Loucy (cell line): ENCODE measurements around the gene HOXC12.

Source experiments
- H2AFZ ChIP-seq: fragments of 200-600 bp; sonication (generic); 2 replicates; pipeline ENCODE4 v1.6.0; 2016; ENCODE audit warnings: antibody characterized with exemption, mild to moderate bottlenecking, low read length, moderate library complexity
- H3F3A ChIP-seq: fragments of 200-600 bp; 2 replicates; pipeline ENCODE4 v1.6.0; 2016; ENCODE audit warnings: antibody characterized with exemption, low read depth, mild to moderate bottlenecking
- H3K27me3 ChIP-seq: fragments of 200-600 bp; sonication (generic); 2 replicates; pipeline ENCODE4 v1.6.1; 2014; ENCODE audit warnings: low read length, mild to moderate bottlenecking; ENCODE audit not compliant: insufficient read depth, poor library complexity, severe bottlenecking
- H3K36me3 ChIP-seq: fragments of 200-600 bp; sonication (generic); 2 replicates; pipeline ENCODE4 v1.6.1; 2016; ENCODE audit warnings: low read length; ENCODE audit not compliant: insufficient read depth
- H3K4me1 ChIP-seq: fragments of 200-600 bp; sonication (generic); 2 replicates; pipeline ENCODE4 v1.5.1; 2014; ENCODE audit warnings: low read length, mild to moderate bottlenecking; ENCODE audit not compliant: insufficient read depth, poor library complexity, severe bottlenecking
- H3K4me2 ChIP-seq: fragments of 200-600 bp; sonication (generic); 2 replicates; pipeline ENCODE4 v1.6.0; 2014; ENCODE audit warnings: antibody characterized with exemption, low read length, low read depth, mild to moderate bottlenecking; ENCODE audit not compliant: poor library complexity, severe bottlenecking
- H3K4me3 ChIP-seq: fragments of 200-600 bp; sonication (generic); 2 replicates; pipeline ENCODE4 v1.5.1; 2014; ENCODE audit warnings: low read length, mild to moderate bottlenecking, mixed read lengths; ENCODE audit not compliant: poor library complexity, severe bottlenecking
- H3K79me2 ChIP-seq: fragments of 200-600 bp; sonication (generic); 2 replicates; pipeline ENCODE4 v1.6.1; 2014; ENCODE audit warnings: low read length; ENCODE audit not compliant: insufficient read depth
- H3K9ac ChIP-seq: fragments of 200-600 bp; sonication (generic); 2 replicates; pipeline ENCODE4 v1.6.0; 2014; ENCODE audit warnings: mild to moderate bottlenecking, low read depth, low read length, moderate library complexity; ENCODE audit not compliant: poor library complexity, severe bottlenecking
- H3K9me2 ChIP-seq: fragments of 200-600 bp; sonication (generic); replicated peaks from 2 replicates; pipeline ENCODE4 v1.6.1; 2016; ENCODE audit warnings: low read depth, low read length, mixed read lengths
- H3K9me3 ChIP-seq: fragments of 200-600 bp; sonication (generic); 2 replicates; pipeline ENCODE4 v1.6.1; 2014; ENCODE audit warnings: mild to moderate bottlenecking, antibody characterized with exemption, low read length, low read depth; ENCODE audit not compliant: insufficient read depth
- H4K20me1 ChIP-seq: fragments of 200-600 bp; sonication (generic); 2 replicates; pipeline ENCODE4 v1.6.0; 2014; ENCODE audit warnings: antibody characterized with exemption, low read length, mild to moderate bottlenecking; ENCODE audit not compliant: insufficient read depth, poor library complexity, severe bottlenecking
- EZH2phosphoT487 ChIP-seq: fragments of 200-600 bp; IDR thresholded peaks from 2 replicates; pipeline ENCODE4 v1.6.1; 2018; ENCODE audit warnings: antibody characterized with exemption, mild to moderate bottlenecking, moderate library complexity, borderline replicate concordance
- TF ChIP-seq, protein P1 (sequence below): fragments of 200-600 bp; sonication (generic); conservative IDR thresholded peaks from 2 replicates; pipeline ENCODE4 v1.5.1; 2014; ENCODE audit warnings: mild to moderate bottlenecking, antibody characterized with exemption, low read length

The HOXC12 gene

DNA sequence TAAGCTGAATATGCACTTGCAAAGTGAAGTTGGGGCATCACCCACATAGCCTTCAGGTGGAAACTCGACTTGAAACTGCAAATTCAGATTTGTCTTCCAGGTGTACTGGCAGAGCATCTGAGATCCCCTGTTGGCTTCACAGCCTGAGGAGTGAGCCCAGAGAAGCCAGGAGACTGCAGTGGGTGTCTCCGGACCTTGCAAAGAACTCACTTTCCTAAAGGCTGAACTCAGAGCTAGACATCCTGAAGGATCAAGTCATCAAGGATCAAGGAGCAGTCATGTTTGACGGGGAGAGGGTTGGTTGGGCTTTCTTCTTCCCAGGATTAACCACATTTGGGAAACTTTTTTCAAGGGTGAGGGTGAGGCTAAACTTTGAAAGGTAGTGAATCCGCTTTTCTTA, 25.2 kb upstream of the HOXC12 start:
- no peaks in the 10 kb centered on the region for H3K9me2 ChIP-seq
- no peak overlapping the region for H3K9ac ChIP-seq
- no peaks in the 10 kb centered on the region for H3F3A ChIP-seq
- H3K27me3 ChIP-seq = peaks cover 8% of the 10 kb centered on the region
- TF ChIP-seq EZH2phosphoT487 = no peak
- TF ChIP-seq, protein P1, sequence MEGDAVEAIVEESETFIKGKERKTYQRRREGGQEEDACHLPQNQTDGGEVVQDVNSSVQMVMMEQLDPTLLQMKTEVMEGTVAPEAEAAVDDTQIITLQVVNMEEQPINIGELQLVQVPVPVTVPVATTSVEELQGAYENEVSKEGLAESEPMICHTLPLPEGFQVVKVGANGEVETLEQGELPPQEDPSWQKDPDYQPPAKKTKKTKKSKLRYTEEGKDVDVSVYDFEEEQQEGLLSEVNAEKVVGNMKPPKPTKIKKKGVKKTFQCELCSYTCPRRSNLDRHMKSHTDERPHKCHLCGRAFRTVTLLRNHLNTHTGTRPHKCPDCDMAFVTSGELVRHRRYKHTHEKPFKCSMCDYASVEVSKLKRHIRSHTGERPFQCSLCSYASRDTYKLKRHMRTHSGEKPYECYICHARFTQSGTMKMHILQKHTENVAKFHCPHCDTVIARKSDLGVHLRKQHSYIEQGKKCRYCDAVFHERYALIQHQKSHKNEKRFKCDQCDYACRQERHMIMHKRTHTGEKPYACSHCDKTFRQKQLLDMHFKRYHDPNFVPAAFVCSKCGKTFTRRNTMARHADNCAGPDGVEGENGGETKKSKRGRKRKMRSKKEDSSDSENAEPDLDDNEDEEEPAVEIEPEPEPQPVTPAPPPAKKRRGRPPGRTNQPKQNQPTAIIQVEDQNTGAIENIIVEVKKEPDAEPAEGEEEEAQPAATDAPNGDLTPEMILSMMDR = no peak
- H2AFZ ChIP-seq = no peak overlapping the region
- no peaks in the 10 kb centered on the region for H4K20me1 ChIP-seq
- no peak overlapping the region for H3K4me3 ChIP-seq
- H3K79me2 ChIP-seq = no peaks in the 10 kb centered on the region
- H3K9me3 ChIP-seq = no peaks in the 10 kb centered on the region
- no peak overlapping the region for H3K4me2 ChIP-seq
- no peaks in the 10 kb centered on the region for H3K36me3 ChIP-seq
- no peaks in the 10 kb centered on the region for H3K4me1 ChIP-seq

DNA sequence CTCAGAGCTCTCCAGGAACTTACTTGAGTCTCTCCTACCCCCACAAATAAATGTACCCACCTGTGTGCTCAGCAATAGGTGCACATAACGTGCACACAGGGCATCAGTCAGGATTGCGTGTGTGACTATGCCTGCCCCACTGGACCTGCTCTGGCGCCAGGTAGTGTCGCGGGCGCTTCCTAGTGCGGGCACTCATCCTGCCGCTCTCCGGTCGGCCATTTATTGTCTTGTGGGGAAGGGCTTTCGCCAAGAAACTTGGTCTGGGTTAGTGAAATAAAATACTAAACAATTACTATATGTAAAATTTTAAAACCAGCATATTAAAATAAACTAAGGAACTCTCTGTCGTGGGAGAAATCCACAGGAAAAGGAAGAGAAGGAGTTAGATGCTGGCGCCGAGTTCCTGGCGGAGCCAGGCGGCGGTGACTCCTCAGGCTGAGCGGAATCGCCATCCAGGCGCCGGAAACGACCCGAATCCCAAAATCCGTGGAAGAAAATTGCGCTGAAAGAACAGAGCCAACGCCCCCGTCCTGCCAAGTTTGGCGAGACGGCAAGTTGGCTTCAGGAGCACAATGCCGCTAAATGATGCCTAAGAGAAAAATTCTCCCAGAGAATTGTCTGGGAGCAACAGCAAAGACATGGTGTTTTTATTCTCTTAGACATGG, 24.0 kb upstream of the HOXC12 start:
- no peaks in the 10 kb centered on the region for H3K36me3 ChIP-seq

GRCh38 chr12:53931844-53932581, 22.7 kb upstream of the HOXC12 start:
- Histone ChIP-seq H3K4me1 (no peaks in the 10 kb centered on the region), H3K36me3 (no peaks in the 10 kb centered on the region), H3K79me2 (no peaks in the 10 kb centered on the region), H2AFZ (no peak overlapping the region), H3K9me3 (no peaks in the 10 kb centered on the region), H3K4me3 (no peak overlapping the region), H3F3A (no peaks in the 10 kb centered on the region), H3K27me3 (peaks cover 8% of the 10 kb centered on the region), H3K9me2 (no peaks in the 10 kb centered on the region), H3K9ac (no peak overlapping the region), H3K4me2 (no peak overlapping the region), H4K20me1 (no peaks in the 10 kb centered on the region)
- TF ChIP-seq, protein P1 = no peak
- no peak for TF ChIP-seq EZH2phosphoT487

More for the DNA sequence above, 24.0 kb upstream of the HOXC12 start:
- H3K4me3 ChIP-seq = no peak overlapping the region
- no peaks in the 10 kb centered on the region for H4K20me1 ChIP-seq
- peaks cover 8% of the 10 kb centered on the region for H3K27me3 ChIP-seq
- TF ChIP-seq, protein P1 = no peak
- no peak for TF ChIP-seq EZH2phosphoT487
- H3F3A ChIP-seq = no peaks in the 10 kb centered on the region
- no peak overlapping the region for H3K4me2 ChIP-seq
- H3K4me1 ChIP-seq = no peaks in the 10 kb centered on the region
- no peaks in the 10 kb centered on the region for H3K79me2 ChIP-seq
- no peaks in the 10 kb centered on the region for H3K9me3 ChIP-seq
- no peaks in the 10 kb centered on the region for H3K9me2 ChIP-seq
- no peak overlapping the region for H2AFZ ChIP-seq
- H3K9ac ChIP-seq = no peak overlapping the region
